Transverse colon (tissue), 4 donors: ENCODE results near the gene GRM3. TPM values are rescaled to one million over a fixed set of nuclear protein-coding genes. Genes with fewer than 3 reads are reported as not detected.

Experiments used
- DNase-seq: peaks from one replicate; pipeline ENCODE4 v3.0.0-alpha.2; 2019
- H3K27ac ChIP-seq, 4 donors: fragments of 200-600 bp; sonication (generic); 2 replicates each; pipeline ENCODE4 v1.5.1; 2016 to 2018; ENCODE audit warnings: inconsistent platforms in 4 of 4
- H3K27me3 ChIP-seq: fragments of 200-600 bp; sonication (generic); 2 replicates; pipeline ENCODE4 v1.5.1; 2017; ENCODE audit warnings: inconsistent platforms
- H3K36me3 ChIP-seq, 4 donors: fragments of 200-600 bp; sonication (generic); 2 replicates each; pipeline ENCODE4 v1.5.1; 2017 to 2019; ENCODE audit warnings: inconsistent platforms in 4 of 4
- H3K4me1 ChIP-seq, 4 donors: fragments of 200-600 bp; sonication (generic); 2 replicates each; pipeline ENCODE4 v1.5.1; 2017 to 2020; ENCODE audit warnings: inconsistent platforms in 4 of 4
- H3K4me3 ChIP-seq, 4 donors: fragments of 200-600 bp; sonication (generic); 1 replicate in 1 of 4; 2 replicates in 3 of 4; pipeline versions ENCODE4 v1.5.1 to v1.6.1; 2017 to 2019; ENCODE audit warnings: inconsistent platforms in 4 of 4
- H3K9me3 ChIP-seq, 2 donors: fragments of 200-600 bp; sonication (generic); 2 replicates each; pipeline ENCODE4 v1.5.1; 2017 to 2019; ENCODE audit warnings: inconsistent platforms in 2 of 2
- EP300 ChIP-seq: sonication (generic); formaldehyde crosslinking; IDR thresholded peaks from one replicate; pipeline ENCODE4 v1.6.1; 2017; ENCODE audit warnings: antibody characterized with exemption, low read depth
- POLR2A ChIP-seq: fragments of 450-650 bp; IDR thresholded peaks from one replicate; pipeline ENCODE4 v1.6.1; 2016; ENCODE audit warnings: antibody characterized with exemption, mild to moderate bottlenecking, moderate library complexity
- POLR2AphosphoS5 ChIP-seq, 3 donors: sonication (generic); formaldehyde crosslinking; IDR thresholded peaks; one replicate each; pipeline ENCODE4 v1.6.1; 2016; ENCODE audit warnings: antibody characterized with exemption in 3 of 3
- WGBS, 2 donors: methylation state at CpG; one replicate each; pipeline ENCODE4 v1.1.5; 2018; ENCODE audit warnings: low coverage in 1 of 2; 5-methylcytosine and 5-hydroxymethylcytosine counted together
- in situ Hi-C, 4 donors: fragments of 200-750 bp; cut with MboI; loops; one replicate each; pipeline versions ENCODE4 v1.15.0 to v1.15.1; 2017; ENCODE audit warnings: low sequenced_read_pairs in 3 of 4, low pct_ligation_motif_present in 1 of 4, low pct_unique_long_range_greater_than_20kb in 1 of 4
- intact Hi-C: fragments of 100-400 bp; cut with DNase I; formaldehyde crosslinking; loops from one replicate; pipeline ENCODE4 v1.15.1; 2023; ENCODE audit warnings: low total_unique reads
- total RNA-seq, 4 donors: library from RNA; depleted of rRNA; stranded (reverse); fragments of >200 nt; gene quantifications; one replicate each; pipeline ENCODE4 v1.1.0, GENCODE V29; 2016
- TF ChIP-seq, protein P1 (sequence below), 5 experiments: fragments of 200-600 bp in 3 of 5; fragments of 450-650 bp in 2 of 5; sonication (generic) in 3 of 5; IDR thresholded peaks; 1 replicate in 2 of 5; 2 replicates in 3 of 5; pipeline ENCODE4 v1.5.1; 2016 to 2017; ENCODE audit warnings: antibody characterized with exemption in 5 of 5, inconsistent platforms in 3 of 5, mild to moderate bottlenecking in 2 of 5, moderate library complexity in 1 of 5

Gene GRM3
- total RNA-seq, 4 donors from 2014 or later: not detected

DNA sequence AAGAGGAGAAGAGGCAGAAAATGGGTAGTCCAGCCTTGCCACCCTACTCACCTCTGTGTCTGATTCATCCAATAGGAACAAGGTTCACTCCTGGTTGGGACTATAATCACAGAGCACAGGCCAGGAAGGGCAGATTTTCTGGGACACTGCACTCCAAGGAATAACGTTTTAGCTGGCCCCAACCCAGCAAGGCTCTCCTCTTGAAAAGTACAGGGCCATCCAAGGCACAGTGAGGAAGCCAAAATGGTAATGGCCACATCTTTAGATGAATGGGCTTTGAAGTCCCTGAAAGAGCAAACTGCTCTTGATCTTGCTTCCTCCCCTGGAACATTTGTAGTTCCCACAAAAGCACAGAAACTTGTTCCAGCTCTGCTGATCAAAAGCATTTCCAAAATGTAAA is 149.4 kb downstream of the GRM3 start:
- Histone ChIP-seq H3K36me3 (no peaks in the 10 kb centered on the region), H3K27ac (no peak overlapping the region), H3K27me3 (no peaks in the 10 kb centered on the region), H3K4me3 (no peak overlapping the region), H3K4me1 (no peaks in the 10 kb centered on the region), H3K9me3 (no peaks in the 10 kb centered on the region)
- DNase-seq: no peak
- in situ Hi-C loops: no loop called here
- TF ChIP-seq, protein P1, sequence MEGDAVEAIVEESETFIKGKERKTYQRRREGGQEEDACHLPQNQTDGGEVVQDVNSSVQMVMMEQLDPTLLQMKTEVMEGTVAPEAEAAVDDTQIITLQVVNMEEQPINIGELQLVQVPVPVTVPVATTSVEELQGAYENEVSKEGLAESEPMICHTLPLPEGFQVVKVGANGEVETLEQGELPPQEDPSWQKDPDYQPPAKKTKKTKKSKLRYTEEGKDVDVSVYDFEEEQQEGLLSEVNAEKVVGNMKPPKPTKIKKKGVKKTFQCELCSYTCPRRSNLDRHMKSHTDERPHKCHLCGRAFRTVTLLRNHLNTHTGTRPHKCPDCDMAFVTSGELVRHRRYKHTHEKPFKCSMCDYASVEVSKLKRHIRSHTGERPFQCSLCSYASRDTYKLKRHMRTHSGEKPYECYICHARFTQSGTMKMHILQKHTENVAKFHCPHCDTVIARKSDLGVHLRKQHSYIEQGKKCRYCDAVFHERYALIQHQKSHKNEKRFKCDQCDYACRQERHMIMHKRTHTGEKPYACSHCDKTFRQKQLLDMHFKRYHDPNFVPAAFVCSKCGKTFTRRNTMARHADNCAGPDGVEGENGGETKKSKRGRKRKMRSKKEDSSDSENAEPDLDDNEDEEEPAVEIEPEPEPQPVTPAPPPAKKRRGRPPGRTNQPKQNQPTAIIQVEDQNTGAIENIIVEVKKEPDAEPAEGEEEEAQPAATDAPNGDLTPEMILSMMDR (IDR thresholded peaks at IDR 0.05): no peak
- TF ChIP-seq EP300 (no peak), POLR2A (no peak), POLR2AphosphoS5 (IDR thresholded peaks at IDR 0.05) (no peak)
- WGBS, 2 donors: 0% methylated on average over 1 of the region's 1 CpG; no CpG with 5 or more reads in 1 of the 2 donors
- intact Hi-C loops: no loop called here

DNA sequence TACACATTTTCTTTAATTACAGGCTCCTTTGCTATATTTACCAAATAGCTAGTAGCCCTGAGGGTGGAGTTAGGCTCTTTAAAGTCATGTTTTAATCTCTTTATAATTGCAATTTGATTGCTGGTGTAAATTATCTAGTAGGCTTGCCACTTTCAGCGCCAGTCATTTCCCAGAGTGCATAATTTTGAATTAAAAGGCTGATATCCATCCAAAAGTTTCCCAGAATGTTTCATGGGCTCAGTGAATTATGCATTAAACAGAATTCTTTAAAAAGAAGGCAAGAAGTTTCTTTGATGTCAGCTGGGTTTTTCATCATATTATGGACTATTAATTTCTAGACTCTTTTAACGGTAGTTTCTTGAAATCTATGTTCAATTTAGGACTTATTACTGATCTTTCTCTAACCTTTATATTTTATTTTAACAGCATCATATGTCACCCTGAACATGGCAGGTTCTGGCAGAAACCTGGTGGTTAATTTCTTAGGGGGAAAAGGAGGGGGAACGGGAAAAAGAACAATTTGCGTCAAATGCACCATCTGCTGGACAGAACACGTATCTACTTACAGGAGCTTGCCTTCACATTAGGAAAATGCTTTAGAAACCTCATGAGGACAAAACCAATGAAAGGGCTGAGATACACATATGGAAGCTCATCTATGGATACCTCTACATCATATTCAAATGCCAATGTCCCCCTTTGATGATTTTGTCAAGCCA is 171.1 kb downstream of the GRM3 start:
- in situ Hi-C loops: no loop called here
- Histone ChIP-seq H3K27me3 (no peaks in the 10 kb centered on the region), H3K36me3 (no peaks in the 10 kb centered on the region), H3K9me3 (no peaks in the 10 kb centered on the region), H3K4me3 (no peak overlapping the region), H3K4me1 (no peaks in the 10 kb centered on the region), H3K27ac (no peak overlapping the region)
- intact Hi-C loops: no loop called here
- WGBS, 2 donors: 35 to 44% methylated on average over 3 to 5 of the region's 5 CpGs
- TF ChIP-seq EP300 (no peak), POLR2AphosphoS5 (IDR thresholded peaks at IDR 0.05) (no peak)
- TF ChIP-seq, protein P1 (IDR thresholded peaks at IDR 0.05): peak in 2 of 5 experiments; percentile 11 to 22
- DNase-seq: no peak

GRCh38 chr7:86815556-86815955 is 171.8 kb downstream of the GRM3 start:
- intact Hi-C loops: no loop called here
- no peaks in the 10 kb centered on the region for H3K36me3 ChIP-seq
- H3K9me3 ChIP-seq: no peaks in the 10 kb centered on the region
- 62 to 75% methylated on average over 1 of the region's 1 CpG for WGBS, 2 donors
- no peak overlapping the region for H3K4me3 ChIP-seq
- H3K27me3 ChIP-seq: no peaks in the 10 kb centered on the region
- no peak for DNase-seq
- in situ Hi-C loops: no loop called here
- H3K4me1 ChIP-seq: no peaks in the 10 kb centered on the region
- TF ChIP-seq EP300 (no peak), POLR2AphosphoS5 (IDR thresholded peaks at IDR 0.05) (no peak), POLR2A (no peak)
- TF ChIP-seq, protein P1 (IDR thresholded peaks at IDR 0.05): no peak
- no peak overlapping the region for H3K27ac ChIP-seq

DNA sequence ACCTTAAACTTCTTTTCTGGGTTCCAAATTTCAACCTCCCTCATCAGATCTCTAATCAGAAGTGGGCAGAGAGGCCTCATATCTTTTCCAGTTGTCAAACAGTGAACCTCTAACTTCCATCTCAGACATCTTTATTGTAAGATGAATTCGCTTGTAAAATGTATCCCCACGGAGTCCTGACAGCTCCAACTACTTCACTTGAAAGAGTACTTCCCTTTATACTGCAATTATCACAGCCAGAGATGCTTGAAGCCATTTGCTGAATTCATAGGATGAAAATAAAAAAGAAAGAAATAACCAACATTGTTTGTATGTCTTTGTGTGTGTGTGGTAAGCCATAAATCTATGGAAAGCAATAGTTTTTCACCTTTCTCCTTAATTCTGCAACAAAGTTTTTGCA is 175.2 kb downstream of the GRM3 start:
- H3K4me3 ChIP-seq: no peak overlapping the region
- H3K27me3 ChIP-seq: no peaks in the 10 kb centered on the region
- H3K36me3 ChIP-seq: no peaks in the 10 kb centered on the region
- 65 to 71% methylated on average over 2 of the region's 2 CpGs for WGBS, 2 donors
- H3K9me3 ChIP-seq: no peaks in the 10 kb centered on the region
- in situ Hi-C loops: no loop called here
- H3K27ac ChIP-seq: no peak overlapping the region
- H3K4me1 ChIP-seq: no peaks in the 10 kb centered on the region
- intact Hi-C loops: no loop called here
- TF ChIP-seq POLR2A: no peak
- no peak for TF ChIP-seq POLR2AphosphoS5 (IDR thresholded peaks at IDR 0.05)
- DNase-seq: no peak

- intact Hi-C loops: no loop called here
- H3K4me1 ChIP-seq: no peaks in the 10 kb centered on the region
- no peaks in the 10 kb centered on the region for H3K9me3 ChIP-seq
- H3K27me3 ChIP-seq: no peaks in the 10 kb centered on the region
- in situ Hi-C loops: no loop called here
- 95% methylated on average over 2 of the region's 2 CpGs; no CpG with 5 or more reads in 1 of the 2 donors for WGBS, 2 donors
- DNase-seq: no peak
- no peaks in the 10 kb centered on the region for H3K36me3 ChIP-seq
- H3K27ac ChIP-seq: no peak overlapping the region
- TF ChIP-seq POLR2AphosphoS5 (IDR thresholded peaks at IDR 0.05) (no peak), EP300 (no peak), POLR2A (no peak)
- TF ChIP-seq, protein P1 (IDR thresholded peaks at IDR 0.05): no peak
- H3K4me3 ChIP-seq: no peak overlapping the region
Measured at GRCh38 chr7:86823769-86824168, 180.1 kb downstream of the GRM3 start.
